Mucosa of rectum (tissue), 2 donors: ENCODE measurements around the gene LPP.

Experiments used
- H3K27ac ChIP-seq, 2 donors: one replicate each; pipeline ENCODE4 v1.7.0; 2013; ENCODE audit warnings: inconsistent platforms in 2 of 2, low read depth in 2 of 2, low read length in 2 of 2
- H3K27me3 ChIP-seq, 2 donors: one replicate each; pipeline ENCODE4 v1.7.0; 2013; ENCODE audit warnings: low read length in 2 of 2; ENCODE audit not compliant: control insufficient read depth in 2 of 2, insufficient read depth in 2 of 2
- H3K36me3 ChIP-seq, 2 donors: one replicate each; pipeline ENCODE4 v1.7.0; 2013; ENCODE audit warnings: low read length in 2 of 2; ENCODE audit not compliant: control insufficient read depth in 2 of 2, insufficient read depth in 2 of 2
- H3K4me1 ChIP-seq, 2 donors: one replicate each; pipeline ENCODE4 v1.7.0; 2013; ENCODE audit warnings: low read length in 2 of 2, mild to moderate bottlenecking in 1 of 2; ENCODE audit not compliant: control insufficient read depth in 2 of 2, insufficient read depth in 2 of 2
- H3K4me3 ChIP-seq, 2 donors: one replicate each; pipeline ENCODE4 v1.7.0; 2013; ENCODE audit warnings: low read length in 2 of 2
- H3K9ac ChIP-seq, 2 donors: one replicate each; pipeline ENCODE4 v1.7.0; 2013; ENCODE audit warnings: low read length in 2 of 2, low read depth in 1 of 2, mild to moderate bottlenecking in 1 of 2
- H3K9me3 ChIP-seq, 2 donors: one replicate each; pipeline ENCODE4 v1.7.0; 2013; ENCODE audit warnings: low read length in 2 of 2; ENCODE audit not compliant: control insufficient read depth in 2 of 2
- donor health status: healthy.
- donor health status: Normal muscosa, but diverticular disease.

The LPP gene

GRCh38 chr3:188707381-188708288, 553.7 kb downstream of the LPP start:
- peaks cover 0 to 5% of the 10 kb centered on the region in 2 donors for H3K4me1 ChIP-seq
- H3K9me3 ChIP-seq = no peaks in the 10 kb centered on the region
- no peaks in the 10 kb centered on the region for H3K27me3 ChIP-seq
- no peak overlapping the region for H3K9ac ChIP-seq
- no peak overlapping the region for H3K4me3 ChIP-seq
- peaks cover 0 to 2% of the 10 kb centered on the region in 2 donors for H3K36me3 ChIP-seq
- no peak overlapping the region for H3K27ac ChIP-seq

DNA sequence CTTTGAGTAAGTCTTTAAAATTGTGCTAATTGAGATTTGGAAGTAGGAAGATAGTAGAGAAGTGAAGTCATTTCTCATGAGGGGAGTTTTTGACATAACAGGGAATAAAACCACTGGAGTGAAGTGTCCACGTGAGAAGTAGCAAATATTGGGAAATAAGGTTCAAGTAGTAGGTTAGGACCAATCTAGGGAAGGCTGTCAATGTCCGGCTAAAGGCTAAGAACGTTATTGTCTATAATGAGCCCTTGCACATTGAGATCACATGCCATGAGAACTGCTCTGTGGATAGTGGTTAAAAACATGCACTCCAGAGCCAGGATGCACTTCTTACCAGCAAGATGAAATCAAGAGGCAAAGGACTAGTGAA, 557.9 kb downstream of the LPP start:
- no peak overlapping the region for H3K9ac ChIP-seq
- no peaks in the 10 kb centered on the region for H3K27me3 ChIP-seq
- no peak overlapping the region for H3K4me3 ChIP-seq
- no peak overlapping the region for H3K27ac ChIP-seq
- H3K9me3 ChIP-seq = no peaks in the 10 kb centered on the region
- peaks cover 0 to 5% of the 10 kb centered on the region in 2 donors for H3K4me1 ChIP-seq
- H3K36me3 ChIP-seq = peaks cover 0 to 2% of the 10 kb centered on the region in 2 donors

DNA sequence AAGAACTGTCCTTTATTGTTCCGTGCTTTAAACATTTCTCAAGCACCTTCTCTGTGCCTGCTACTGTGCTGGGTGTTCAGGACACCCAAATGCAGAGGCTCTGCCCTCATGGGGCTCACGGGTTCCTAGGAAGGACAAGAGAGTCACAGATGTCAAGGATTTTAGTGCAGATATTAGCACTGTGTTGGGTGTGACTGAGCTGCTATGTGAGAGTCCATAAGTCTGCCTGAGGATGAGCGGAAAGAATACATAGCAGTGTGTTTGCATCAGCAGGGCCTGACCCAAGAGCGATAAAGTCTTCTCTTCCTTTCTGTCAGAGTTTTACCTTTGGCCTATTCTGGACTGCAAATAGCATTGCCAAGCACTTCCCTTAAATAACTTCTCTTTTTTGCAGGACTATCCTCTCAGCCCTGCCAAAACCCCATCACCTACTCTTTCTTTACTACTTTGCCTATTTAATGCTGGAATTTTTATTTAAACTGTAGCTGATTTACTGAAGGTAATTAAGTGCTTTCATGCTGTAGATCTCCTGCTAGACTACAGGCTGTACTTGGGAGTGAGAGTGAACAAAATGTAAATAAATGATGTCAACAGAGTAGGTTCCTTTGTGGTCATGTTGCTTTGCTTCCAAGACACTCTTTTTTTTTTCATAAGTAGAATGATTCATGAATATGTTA, 558.4 kb downstream of the LPP start:
- Histone ChIP-seq H3K9me3 (no peaks in the 10 kb centered on the region), H3K4me3 (no peak overlapping the region), H3K27me3 (no peaks in the 10 kb centered on the region), H3K36me3 (peaks cover 0 to 2% of the 10 kb centered on the region in 2 donors), H3K4me1 (peaks cover 0 to 5% of the 10 kb centered on the region in 2 donors), H3K9ac (no peak overlapping the region), H3K27ac (peak overlapping the region in 1 of 2 donors; percentile 23)

DNA sequence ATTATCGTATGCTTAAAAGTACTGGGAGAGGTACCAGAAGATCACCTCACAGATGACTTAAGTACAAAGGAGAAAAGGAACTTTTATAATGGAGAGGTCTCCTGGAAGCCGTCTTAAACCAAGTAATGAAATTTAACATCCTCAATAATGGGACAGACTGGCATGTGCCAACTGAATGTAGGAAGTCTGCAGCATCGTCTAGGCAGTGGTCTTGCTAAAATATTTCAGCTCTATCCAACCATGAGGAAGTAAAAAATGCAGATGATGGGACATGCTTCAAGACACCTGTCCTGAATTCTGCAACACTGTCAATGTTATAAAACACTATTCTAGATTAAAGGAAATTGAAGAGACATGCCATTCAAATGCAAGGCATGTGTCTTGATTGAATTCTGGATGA, 559.0 kb downstream of the LPP start:
- no peak overlapping the region for H3K27ac ChIP-seq
- peaks cover 0 to 5% of the 10 kb centered on the region in 2 donors for H3K4me1 ChIP-seq

GRCh38 chr3:188719545-188719944, 565.6 kb downstream of the LPP start:
- Histone ChIP-seq H3K27me3 (no peaks in the 10 kb centered on the region), H3K9me3 (no peaks in the 10 kb centered on the region), H3K4me1 (no peaks in the 10 kb centered on the region), H3K9ac (no peak overlapping the region), H3K27ac (no peak overlapping the region), H3K36me3 (no peaks in the 10 kb centered on the region), H3K4me3 (no peak overlapping the region)

More for the DNA sequence above, 559.0 kb downstream of the LPP start:
- no peak overlapping the region for H3K9ac ChIP-seq
- H3K4me3 ChIP-seq = no peak overlapping the region
- peaks cover 0 to under 1% of the 10 kb centered on the region in 2 donors for H3K36me3 ChIP-seq
- no peaks in the 10 kb centered on the region for H3K9me3 ChIP-seq
- H3K27me3 ChIP-seq = no peaks in the 10 kb centered on the region

- H3K9me3 ChIP-seq = no peaks in the 10 kb centered on the region
- no peak overlapping the region for H3K4me3 ChIP-seq
- H3K27me3 ChIP-seq = no peaks in the 10 kb centered on the region
- no peaks in the 10 kb centered on the region for H3K36me3 ChIP-seq
- H3K4me1 ChIP-seq = no peaks in the 10 kb centered on the region
- H3K27ac ChIP-seq = no peak overlapping the region
- H3K9ac ChIP-seq = no peak overlapping the region
Observed at GRCh38 chr3:188720215-188720614, 566.3 kb downstream of the LPP start.

- H3K36me3 ChIP-seq = no peaks in the 10 kb centered on the region
- H3K4me1 ChIP-seq = no peaks in the 10 kb centered on the region
- no peaks in the 10 kb centered on the region for H3K27me3 ChIP-seq
- no peak overlapping the region for H3K4me3 ChIP-seq
- no peaks in the 10 kb centered on the region for H3K9me3 ChIP-seq
- no peak overlapping the region for H3K9ac ChIP-seq
- H3K27ac ChIP-seq = no peak overlapping the region
Observed at GRCh38 chr3:188720636-188721035, 566.7 kb downstream of the LPP start.

DNA sequence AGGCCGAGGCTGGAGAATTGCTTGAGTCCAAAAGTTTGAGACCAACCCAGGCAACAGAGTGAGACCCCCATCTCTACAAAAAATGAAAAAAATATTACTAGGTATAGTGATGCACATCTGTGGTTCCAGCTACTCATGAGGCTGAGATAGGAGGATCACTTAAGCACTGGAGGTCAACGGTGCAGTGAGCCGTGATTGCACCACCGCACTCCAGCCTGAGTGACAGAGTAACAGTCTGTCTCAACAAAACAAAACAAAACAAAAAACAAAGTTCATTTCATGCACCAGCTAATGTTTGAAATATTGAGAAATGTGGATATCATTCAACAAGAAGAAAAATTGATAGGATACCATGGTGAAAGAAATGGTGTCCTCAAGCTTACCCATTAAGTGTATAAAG, 567.4 kb downstream of the LPP start:
- H3K27ac ChIP-seq = no peak overlapping the region
- H3K4me1 ChIP-seq = no peaks in the 10 kb centered on the region
- no peak overlapping the region for H3K4me3 ChIP-seq
- no peaks in the 10 kb centered on the region for H3K27me3 ChIP-seq
- H3K9ac ChIP-seq = no peak overlapping the region
- no peaks in the 10 kb centered on the region for H3K9me3 ChIP-seq
- H3K36me3 ChIP-seq = no peaks in the 10 kb centered on the region

- Histone ChIP-seq H3K4me3 (no peak overlapping the region), H3K4me1 (no peaks in the 10 kb centered on the region), H3K36me3 (no peaks in the 10 kb centered on the region), H3K27me3 (no peaks in the 10 kb centered on the region), H3K9ac (no peak overlapping the region), H3K9me3 (no peaks in the 10 kb centered on the region), H3K27ac (no peak overlapping the region)
Observed at GRCh38 chr3:188721990-188722389, 568.0 kb downstream of the LPP start.

DNA sequence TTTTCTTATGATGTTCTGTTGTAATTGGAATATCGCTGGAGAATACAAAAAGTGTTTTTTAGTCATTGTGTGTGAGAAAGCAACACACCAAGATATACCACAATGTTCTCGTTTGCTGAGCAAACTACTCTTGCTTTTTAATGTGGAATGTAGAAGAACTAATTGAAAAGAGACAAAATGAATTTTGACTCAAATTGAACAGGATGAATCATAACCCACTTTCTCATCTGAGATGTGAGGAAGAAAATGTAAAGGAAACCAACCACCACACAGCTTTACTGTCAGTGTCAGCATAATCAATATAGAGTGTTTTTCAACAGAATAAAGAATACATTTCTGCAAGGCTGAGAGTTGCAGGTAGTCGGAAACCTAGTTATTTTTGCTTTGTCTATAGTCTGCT, 569.0 kb downstream of the LPP start:
- H3K36me3 ChIP-seq = no peaks in the 10 kb centered on the region

More for the DNA sequence above, 569.0 kb downstream of the LPP start:
- Histone ChIP-seq H3K4me1 (no peaks in the 10 kb centered on the region), H3K27me3 (no peaks in the 10 kb centered on the region), H3K4me3 (no peak overlapping the region), H3K9ac (no peak overlapping the region), H3K27ac (no peak overlapping the region), H3K9me3 (no peaks in the 10 kb centered on the region)
